Measurements from ENCODE around the gene TMED10.
"Not testable (repeated sequence)": the region's sequence is repeated elsewhere in the genome, so short reads cannot be mapped to it uniquely, and the experiment has no call there.

Gene TMED10

DNA sequence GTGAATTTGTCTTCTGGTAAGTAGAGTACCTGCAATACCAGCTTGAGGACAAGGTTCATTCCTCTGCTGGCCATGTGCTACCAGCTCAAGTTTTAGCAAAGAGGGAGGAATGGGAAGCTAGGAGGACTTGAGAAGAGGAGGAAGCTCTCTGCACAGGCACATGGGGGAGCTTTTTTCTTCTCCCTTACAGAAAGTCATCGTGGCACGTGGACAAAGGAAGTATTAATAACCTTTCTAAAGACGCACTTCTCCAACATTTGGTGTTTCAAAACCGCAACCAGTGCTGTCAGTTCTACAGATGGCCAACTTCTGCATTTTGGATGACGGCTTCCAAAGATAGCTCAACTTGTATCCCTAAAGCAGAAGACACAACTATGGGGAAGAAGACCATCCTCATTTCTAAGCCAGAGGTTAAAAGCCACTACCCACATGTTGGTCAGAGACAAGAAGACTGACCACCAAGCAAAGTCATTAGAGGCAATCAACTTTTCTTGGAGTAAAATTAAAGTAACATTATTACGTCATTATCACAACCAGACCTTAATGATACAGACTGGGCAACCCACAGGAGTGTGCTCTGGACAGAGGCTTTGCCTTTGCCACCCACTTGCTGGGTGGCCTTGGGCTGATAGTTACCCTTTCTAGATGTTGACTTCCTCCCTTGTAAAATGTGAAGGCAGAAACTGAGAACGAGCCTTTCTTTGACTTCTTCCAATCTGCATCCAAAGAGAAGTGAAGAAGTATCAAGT lies 12.3 kb upstream of the TMED10 start:
- DNase-seq, result no peak

DNA sequence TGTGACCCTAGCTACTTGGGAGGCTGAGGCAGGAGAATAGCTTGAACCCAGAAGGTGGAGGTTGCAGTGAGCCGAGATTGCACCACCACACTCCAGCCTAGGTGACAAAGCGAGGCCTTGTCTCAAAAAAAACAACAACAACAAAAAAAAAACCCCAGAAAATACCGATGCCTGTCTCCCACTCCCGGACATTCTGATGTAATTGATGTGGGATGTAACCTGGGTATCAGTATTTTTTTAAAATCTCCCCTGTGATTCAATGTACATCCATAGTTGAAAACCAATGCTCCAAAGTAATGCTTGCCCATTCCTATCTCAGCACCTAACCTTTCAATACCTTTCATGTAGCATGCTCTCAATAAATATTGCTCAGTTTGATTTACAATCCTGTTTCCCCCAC lies 11.7 kb upstream of the TMED10 start:
- no peak for DNase-seq

DNA sequence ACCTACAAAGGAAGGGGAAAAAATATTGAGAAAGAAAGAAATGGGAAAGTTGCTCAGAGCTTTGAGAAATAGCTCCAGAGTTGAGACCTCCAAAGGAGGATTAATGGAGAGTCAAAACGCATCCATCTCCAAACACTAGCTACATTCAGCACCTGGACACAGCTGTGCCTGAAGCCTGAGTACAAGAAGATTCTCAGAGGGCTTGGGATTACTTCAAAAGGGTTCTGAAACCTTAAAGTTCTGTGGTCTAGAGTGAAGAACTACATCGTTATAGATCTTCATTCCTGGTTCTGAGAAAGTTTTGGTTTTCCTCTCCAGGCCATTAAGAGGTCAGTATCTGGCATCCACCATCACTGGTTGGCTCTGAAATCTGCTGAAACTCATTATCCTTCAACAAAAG lies 10.5 kb upstream of the TMED10 start:
- no peak for DNase-seq

DNA sequence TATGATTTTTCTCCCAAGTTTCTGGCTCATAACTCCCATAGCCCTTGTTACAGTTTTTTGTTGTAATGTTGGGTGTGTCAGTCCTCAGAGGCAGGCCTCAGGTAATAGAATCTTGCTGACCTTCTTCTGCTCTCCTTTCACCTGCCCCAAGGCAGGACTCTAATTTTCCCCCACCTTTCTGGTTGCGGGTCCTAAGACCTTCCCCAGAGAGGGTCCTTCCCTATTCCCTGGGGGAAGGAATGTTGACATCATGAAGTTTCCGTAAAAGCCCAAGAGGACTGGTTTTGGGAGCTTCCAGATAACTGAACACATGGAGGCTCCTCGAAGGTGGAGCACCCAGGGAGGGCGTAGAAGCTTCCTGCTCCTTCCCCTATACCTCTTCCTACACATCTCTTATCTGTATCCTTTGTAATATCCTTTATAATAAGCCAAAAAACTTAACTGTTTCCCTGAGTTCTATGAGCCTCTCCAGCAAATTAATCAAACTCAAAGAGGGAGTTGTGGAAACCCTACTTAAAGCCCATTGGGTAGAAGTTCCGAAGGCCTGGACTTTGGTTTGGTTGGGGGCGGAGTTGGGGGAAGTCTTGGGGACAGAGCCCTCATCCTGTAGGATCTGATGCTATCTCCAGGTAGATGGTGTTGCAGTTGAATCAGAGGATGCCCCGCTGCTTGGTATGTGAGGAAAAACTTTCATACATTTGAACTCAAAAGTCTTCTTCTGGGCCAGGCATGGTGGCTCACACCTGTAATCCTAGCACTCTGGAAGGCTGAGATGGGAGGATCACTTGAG lies 9.0 kb upstream of the TMED10 start:
- DNase-seq, result no peak

DNA sequence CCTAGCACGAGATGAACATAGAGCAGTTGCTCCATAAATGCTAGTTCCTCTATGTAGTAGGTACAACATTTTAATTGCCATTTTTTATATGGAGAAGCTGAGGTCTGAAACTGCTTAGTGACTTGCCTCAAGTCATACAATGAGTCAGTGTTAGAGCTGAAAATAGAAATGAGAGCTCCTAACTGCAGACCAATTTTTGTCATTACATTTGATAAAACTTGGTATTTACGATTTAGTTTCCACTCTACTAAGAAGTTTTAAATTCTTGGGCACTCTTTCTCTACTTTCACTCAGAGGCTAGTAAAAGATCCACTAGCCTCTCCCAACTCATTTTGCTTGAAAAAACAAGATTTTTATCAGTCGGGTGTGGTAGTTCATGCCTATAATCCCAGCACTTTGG lies 8.1 kb upstream of the TMED10 start:
- no peak for DNase-seq

DNA sequence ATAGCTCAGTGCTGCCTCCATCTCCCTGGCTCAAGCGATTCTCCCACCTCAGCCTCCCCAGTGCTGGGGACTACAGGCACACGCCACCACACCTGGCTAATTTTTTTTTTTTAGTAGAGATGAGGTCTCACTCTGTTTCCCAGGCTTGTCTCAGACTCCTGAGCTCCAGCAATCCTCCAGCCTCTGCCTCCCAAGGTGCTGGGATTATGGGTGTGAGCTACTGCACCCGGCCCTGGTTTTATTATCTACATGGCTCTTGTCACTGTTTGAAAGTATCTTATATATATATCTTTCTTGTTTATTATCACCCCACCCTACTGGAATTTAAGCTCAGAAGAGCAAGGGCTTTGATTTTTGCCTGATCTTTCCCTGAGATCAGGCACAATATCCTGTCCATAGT lies 7.6 kb upstream of the TMED10 start:
- DNase-seq, result no peak

DNA sequence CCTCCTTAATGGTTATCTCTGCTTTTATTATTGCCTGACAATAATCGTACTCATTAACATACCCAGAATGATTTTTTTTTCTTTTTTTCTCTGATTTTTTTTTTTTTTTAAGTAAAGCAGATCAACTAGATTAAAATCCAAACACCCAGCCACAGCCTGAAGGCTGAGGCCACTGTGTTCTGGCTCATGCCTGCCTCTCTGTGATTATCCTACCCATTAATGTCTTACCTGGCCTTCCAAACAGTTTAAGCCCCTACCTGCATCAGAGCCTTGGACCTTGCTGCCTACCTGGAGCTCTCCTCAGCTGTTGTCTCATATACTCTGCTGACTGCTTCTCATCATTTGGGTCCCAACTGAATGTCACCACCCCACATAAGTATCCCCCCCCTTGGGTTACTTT lies 6.8 kb upstream of the TMED10 start:
- no peak for DNase-seq

DNA sequence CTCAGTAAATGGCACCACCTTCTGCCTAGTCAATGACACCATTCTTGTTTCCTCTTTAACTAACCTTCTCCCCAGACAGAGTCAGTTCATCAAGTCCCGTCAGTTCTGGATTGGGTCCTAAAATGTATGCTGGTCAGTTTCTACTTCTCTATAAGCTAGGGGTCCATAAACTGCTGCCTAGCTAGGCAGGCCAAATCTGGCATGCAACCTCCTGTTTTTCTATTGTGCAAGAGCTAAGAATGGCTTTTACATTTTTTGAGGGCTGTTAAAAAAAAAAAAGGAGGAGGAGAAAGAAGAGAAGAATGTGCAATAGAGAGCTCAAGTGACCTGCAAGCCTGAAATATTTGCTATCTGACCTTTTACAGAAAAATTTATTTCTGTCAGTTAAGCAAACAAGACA lies 6.4 kb upstream of the TMED10 start:
- peak; percentile 16 for DNase-seq

DNA sequence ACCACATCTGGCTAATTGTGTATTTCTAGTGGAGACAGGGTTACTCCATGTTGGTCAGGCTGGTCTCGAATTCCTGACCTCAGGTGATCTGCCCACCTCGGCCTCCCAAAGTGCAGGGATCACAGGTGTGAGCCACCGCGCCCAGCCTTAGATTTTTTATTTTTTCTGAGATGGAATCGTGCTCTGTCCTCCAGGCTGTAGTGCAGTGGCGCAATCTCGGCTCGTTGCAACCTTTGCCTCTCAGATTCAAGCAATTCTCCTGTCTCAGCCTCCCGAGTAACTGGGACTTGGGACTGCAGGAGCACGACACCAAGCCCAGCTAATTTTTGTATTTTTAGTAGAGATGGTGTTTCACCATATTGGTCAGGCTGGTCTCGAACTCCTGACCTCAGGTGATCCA lies 5.8 kb upstream of the TMED10 start:
- DNase-seq, result not testable (repeated sequence)

DNA sequence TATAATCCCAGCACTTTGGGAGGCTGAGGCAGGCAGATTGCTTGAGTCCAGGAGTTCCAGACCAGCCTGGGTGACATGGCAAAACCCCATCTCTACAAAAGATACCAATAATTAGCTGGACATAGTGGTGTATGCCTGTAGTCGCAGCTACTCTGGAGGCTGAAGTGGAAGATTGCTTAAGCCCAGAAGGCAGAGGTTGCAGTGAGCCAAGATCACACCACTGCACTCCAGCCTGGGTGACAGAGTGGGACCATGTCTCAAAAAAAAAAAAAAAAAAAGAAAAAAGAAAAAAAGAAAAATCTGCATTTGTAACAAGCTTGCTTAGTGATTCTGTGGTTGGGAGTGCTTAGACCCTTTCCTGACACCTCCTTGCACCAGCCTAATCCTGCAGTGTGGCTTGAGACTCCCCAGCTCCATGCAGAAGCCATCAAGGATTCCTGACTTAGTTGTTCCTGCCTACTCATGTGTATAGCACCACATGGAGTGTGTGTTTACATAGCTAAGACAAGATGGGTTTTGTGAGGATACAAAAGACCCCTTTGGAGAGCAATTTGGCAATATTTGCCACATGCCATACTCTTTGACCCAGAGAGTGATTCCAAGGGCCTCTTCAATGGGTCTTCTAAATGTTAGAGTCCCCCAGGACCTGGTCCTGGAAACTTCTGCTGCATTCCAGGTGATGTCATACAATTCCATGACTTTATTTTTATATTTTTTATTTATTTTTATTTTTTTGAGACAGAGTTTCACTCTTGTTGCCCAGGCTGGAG lies 5.1 kb upstream of the TMED10 start:
- DNase-seq, result no peak

DNA sequence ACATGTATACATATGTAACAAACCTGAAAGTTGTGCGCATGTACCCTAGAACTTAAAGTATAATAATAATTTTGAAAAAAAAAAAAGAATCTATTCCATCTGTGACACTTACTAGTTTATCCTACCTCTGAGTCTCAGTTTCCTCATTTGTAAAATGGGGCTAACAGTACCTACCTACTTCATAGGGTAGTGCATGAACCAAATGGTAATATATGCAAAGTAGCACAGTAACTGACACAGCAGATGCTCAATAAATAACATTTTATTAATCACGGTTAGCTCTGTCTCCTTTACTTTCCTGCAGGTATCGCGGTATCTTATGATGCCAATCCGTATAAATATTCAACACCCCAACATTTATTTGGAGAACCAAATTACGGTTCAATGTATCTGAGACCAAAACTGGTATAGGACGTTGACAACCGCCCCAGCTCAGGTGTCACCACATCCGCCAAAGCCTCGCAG lies 703 bp downstream of the TMED10 start:
- no peak for DNase-seq

DNA sequence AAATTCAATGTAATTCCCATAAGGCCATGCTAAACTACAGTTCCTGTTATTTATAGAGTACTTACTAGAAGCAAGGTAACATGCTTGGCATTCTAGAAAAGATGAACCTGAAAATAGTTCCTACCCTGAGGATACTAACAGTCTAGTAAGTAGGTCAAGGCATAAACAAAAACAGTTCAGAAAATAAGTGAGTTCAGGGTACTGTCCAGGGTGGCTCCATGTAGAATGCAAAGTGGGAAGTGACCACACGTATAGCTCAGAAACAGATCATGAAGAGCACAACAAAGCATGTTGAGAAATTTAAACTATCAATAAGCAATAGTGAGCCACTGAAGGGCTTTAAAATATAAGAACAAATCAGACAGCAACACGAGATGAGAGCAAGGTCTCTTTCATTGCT lies 2.3 kb downstream of the TMED10 start:
- DNase-seq, result no peak

DNA sequence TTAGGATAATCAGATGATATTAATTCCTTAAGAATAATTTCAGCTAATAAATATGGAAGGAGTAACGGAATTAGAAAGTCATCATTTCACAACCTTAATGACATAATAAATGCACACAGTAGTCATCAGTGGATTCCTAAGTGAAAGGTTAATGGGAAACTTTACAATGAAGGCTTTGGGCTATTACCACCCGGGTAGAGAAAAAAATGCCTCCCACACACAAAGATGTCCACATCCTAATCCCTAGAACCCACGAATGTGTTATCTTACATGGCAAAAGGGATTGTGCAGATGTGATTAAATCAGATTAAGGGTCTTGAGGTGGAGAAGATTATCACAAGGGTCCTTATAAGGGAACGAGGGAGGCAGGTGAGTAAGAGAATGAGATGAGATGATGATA lies 5.6 kb downstream of the TMED10 start:
- peak; percentile 8 for DNase-seq

DNA sequence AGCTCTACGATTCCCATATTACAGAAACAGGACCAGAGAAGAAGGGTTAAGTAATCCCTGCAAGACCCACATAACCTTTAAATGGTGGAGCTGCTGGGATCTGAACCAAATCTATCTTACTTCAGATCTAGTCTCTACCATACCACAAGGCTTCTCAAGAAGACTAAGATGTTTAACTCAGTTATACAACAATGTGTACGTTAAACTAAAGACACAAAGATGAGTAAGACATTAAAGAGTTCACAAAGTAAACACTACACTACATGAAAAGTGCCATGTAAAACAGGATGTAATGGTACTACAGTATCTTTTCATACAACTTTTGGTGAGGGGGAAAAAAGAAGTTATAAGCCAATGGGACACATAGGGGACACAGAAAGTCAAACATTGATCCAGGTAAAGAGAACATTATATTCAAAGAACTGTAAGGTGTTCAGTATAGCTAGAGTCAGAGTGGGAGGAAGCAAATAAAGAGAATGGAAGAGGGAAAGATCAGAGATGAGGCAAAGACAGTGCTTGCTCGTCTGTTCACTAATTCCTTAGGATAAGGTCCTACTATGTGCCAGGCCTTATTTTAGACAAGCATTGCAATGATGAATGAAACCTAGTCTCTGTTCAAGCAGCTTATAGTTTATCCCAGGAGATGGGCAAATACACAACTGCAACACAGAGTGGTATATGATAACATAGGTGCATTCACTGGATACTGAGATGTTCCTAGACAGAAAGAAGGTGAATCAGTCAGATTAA lies 7.7 kb downstream of the TMED10 start:
- no peak for DNase-seq

DNA sequence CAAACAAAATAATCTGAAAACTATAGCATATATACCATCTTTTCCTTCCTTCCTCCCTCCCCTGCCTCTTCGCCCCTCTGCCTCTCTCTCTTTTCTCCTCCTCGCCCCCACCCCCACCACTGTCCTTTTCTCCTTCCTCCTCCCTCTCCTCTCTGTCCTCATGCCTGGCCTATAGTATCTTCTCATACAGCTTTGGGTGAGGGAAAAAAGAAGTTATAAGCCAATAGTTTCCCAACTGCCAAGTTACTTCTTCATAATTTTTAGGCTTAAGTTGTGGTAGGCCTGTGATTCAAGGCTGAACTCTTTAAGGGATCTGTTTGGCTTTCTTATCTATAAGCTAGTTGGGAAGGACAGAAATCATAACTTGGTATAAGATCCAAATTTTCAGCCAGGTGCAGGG lies 9.1 kb downstream of the TMED10 start:
- no peak for DNase-seq

DNA sequence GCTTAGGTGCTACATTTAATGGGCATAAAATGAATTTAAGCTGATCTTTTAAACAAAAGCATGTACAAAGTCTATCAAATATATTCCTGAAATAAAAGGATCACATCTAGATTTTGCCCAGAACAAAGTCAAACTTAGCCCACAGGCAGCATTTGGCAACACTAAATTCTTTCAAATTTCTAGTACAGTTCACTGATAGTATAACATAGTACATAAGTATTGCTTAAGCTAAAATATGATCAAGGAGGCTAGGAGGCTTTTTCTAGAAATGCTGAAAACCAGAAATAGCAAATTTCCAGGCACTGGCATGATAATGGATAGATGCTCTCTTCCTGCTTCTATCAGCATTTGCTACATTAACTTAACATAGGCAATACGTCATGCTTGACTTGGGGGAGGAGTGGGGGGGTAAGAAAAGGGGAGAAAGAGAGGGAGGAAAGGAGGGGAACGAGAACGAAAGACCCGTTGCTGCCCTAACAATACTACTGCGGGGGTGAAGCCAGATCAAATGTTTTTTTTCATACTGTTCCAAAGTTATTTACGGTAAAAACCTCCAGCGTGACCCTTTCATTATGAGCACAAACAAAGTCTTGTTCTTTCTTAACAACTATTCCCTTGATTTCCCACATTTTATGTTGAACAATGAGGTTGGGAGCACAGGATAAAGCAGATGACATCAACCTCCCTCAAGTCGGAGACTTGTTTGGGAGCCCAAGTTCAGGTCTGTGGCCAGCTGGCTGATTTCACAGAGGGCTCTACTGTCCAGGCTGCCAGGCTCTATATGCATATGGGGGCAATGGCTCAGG lies 10.6 kb downstream of the TMED10 start:
- no peak for DNase-seq

DNA sequence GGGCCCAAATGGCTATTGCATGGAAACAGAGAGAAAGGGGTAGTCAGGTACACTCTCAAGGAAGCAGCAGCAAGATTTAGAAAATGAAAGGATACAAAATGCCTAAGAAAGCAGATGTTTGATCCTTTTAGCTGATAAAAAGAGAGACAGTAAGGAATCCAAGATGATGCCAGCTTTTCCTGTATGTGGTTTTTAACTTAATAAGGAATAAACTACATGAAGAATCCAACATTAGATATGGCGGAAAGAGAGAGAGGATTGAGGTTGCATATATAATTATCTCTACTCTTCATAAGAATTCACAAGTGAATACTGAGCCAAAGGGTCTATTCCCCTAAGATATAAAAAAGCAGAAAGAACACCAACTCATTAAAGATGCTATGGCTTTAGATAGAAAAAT lies 11.6 kb downstream of the TMED10 start:
- DNase-seq, result no peak

DNA sequence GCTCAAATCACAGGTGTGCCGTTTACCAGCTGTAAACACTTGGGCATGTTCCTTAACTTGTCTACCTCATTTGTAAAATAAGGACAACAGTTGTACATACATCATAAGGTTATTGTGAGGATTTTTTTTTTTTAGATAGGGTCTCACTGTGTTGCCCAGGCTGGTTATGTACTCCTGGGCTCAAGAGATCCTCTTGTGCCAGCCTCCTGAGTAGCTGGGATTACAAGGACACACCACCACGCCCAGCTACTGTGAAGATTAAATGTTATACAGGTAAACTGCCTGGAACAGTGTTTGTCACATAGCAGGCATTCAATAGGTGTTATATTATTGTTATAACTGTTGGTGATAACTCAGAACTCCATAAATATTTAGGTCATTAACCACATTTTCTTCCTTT lies 12.7 kb downstream of the TMED10 start:
- DNase-seq, result no peak

DNA sequence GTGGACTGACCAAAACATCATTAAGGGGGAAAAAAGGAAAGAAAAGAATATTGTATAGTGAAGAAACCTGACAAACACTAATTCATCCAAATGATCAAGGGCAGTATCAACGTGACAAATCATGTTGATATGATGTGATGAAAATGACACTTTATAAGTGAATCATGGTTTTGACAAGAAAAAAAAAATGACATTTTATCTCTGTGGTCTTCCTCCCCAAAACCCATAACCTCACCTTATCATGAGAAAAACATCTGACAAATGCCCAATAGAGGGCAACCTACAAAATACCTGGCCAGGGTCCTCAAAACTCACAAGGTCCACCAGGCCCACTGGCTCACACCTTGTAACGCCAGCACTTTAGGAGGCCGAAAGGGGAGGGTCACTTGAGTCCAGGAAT lies 13.8 kb downstream of the TMED10 start:
- DNase-seq, result no peak

DNA sequence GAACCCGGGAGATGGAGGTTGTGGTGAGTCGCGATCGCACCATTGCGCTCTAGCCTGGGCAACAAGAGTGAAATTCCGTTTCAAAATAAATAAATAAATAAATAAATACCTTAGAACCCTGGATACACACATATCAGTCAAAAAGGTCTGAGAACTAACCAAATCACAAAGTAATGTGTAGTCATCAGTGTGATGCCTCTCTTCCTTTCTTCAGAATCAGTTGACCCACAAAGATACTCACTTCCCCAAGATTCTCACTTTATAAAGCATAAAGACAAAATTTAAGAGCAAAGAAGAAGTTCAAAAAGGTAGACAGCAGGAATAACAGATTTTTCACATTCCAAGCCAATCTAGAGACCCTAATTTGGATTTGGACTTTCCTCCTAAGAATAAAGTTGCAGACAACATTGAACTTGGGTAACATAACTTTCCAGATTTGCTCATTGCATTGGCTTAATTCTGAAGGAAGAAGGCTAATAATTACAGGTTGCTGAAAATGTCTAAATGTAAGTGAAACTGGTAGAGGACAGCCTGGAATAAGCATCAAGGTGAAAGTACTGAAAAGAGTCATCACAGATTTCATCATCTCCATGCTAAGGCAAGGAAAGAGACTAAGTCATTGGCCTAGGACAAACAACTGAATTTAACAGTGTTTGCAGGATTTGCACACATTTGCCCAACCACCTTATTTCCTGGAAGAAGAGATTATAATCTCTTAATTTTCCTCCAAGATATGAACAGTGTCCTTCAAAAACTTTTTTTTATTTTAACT lies 17.4 kb downstream of the TMED10 start:
- no peak for DNase-seq

DNA sequence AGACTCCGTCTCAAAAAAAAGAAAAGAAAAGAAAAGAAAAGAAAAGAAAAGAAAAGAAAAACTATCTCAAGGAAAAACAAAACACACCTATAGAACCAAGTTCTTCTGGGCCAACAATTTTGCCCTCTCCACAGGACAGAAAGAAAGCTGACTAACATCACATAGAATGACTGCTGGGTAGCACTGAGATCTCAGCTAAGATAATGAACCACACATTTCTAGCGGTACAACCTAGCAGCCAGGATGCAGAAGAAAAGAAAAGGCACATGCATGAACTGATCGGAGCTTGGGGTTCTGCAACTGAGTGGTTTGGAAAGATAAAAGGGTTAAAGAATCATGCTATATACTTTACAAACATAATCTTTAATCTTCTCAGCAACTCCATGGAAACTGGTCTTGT lies 19.5 kb downstream of the TMED10 start:
- DNase-seq, result no peak

All from NCI-H226 (cell line).